GM19328 (cell line): ENCODE results near the gene MRPL14.
"Not testable (repeated sequence)": the region's sequence is repeated elsewhere in the genome, so short reads cannot be mapped to it uniquely, and the experiment has no call there.

Source experiments
- ATAC-seq: cut with Tn5 transposase; IDR thresholded peaks from one replicate; pipeline ENCODE4 v1.9.1; 2021; ENCODE audit warnings: mild to moderate bottlenecking, moderate library complexity; ENCODE audit not compliant: unreplicated experiment

The MRPL14 gene

GRCh38 chr6:44150317-44150917, 23.2 kb upstream of the MRPL14 start:
- no peak for ATAC-seq

GRCh38 chr6:44149369-44150012, 22.2 kb upstream of the MRPL14 start:
- ATAC-seq: no peak

GRCh38 chr6:44148306-44148705, 21.1 kb upstream of the MRPL14 start:
- no peak for ATAC-seq

- no peak for ATAC-seq
Observed at GRCh38 chr6:44147256-44147655, 20.0 kb upstream of the MRPL14 start.

- ATAC-seq: no peak
Observed at GRCh38 chr6:44146685-44147084, 19.4 kb upstream of the MRPL14 start.

GRCh38 chr6:44145839-44146238, 18.6 kb upstream of the MRPL14 start:
- ATAC-seq: no peak

GRCh38 chr6:44144536-44144935, 17.3 kb upstream of the MRPL14 start:
- not testable (repeated sequence) for ATAC-seq

GRCh38 chr6:44143731-44144130, 16.5 kb upstream of the MRPL14 start:
- ATAC-seq: no peak

DNA sequence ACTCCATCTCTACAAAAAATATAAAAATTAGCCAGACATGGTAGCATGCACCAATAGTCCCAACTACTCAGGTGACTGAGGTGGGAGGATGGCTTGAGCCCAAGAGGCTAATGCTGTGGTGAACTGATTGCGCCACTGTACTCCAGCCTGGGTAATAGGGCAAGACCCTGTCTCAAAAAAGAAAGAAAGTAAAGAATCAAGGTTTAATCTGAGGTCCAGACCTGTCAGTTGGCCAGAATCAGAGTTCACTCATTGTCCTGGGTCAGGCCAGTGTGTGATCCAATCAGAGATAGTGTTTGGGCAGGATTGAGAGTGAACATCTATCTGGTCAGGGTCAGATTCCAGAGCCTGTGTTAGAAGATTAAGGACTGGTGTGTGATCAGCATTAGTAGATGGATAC, 15.6 kb upstream of the MRPL14 start:
- ATAC-seq: no peak

- no peak for ATAC-seq
Observed at GRCh38 chr6:44139351-44139743, 12.1 kb upstream of the MRPL14 start.

DNA sequence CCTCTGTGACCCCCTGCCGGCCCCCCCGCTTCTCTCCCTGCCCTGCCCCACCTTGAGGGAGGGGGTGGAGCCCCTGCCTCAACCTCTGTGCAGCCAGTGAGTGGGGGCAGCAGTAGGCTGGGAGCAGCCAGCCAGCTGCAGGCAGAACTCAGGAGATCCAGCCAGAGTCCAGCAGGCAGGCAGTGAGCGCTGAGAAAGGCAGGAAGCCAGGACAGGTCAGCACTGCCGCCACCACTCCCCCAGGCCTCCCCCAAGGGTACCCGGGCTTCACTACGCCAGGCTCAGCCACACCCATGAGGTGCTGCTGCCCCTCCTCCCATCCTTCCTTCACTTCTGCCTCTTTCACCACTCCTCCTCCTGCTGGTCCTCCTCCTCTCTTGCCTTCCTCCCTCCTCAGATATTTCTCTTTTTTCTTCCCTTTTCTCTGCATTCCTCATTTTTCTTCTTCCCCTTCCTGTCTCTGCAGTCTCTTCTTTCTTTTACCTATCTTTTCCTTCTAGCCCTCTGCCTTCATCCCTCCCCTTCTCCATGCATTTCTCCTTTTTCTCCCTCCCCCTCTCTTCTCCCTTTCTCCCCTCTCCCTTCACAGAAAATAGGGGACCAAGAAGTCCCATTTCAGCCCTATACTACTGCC, 11.6 kb upstream of the MRPL14 start:
- ATAC-seq: no peak

GRCh38 chr6:44135875-44136274, 8.6 kb upstream of the MRPL14 start:
- no peak for ATAC-seq

DNA sequence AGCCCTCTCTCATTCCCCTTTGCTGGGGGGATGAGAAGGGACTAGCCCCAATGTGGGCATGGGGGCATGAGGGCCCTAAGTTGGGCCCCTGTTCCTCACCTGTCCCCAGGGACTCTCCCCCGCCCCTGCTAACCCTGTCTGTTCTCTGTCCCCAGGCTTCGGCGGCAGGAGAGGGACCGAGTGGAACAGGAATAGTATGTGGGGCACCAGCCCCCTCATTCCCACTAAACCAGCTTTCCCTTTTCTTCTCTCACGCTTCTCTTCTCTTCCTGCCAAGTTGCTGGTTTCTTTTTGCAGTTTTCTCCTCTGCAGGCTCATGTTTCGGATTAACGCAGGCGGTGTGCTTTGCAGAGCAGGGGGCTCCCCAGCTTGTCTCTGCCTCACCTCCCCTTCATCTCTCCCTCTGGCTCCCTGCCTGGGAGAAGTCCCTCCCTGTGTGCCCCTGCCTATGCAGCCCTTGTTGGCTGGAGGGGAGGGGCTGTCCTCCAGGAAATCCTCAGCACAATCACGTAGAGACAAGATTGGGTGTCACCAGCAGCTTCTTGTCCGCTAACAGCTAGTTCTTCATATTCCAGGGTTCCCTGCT, 8.0 kb upstream of the MRPL14 start:
- no peak for ATAC-seq

DNA sequence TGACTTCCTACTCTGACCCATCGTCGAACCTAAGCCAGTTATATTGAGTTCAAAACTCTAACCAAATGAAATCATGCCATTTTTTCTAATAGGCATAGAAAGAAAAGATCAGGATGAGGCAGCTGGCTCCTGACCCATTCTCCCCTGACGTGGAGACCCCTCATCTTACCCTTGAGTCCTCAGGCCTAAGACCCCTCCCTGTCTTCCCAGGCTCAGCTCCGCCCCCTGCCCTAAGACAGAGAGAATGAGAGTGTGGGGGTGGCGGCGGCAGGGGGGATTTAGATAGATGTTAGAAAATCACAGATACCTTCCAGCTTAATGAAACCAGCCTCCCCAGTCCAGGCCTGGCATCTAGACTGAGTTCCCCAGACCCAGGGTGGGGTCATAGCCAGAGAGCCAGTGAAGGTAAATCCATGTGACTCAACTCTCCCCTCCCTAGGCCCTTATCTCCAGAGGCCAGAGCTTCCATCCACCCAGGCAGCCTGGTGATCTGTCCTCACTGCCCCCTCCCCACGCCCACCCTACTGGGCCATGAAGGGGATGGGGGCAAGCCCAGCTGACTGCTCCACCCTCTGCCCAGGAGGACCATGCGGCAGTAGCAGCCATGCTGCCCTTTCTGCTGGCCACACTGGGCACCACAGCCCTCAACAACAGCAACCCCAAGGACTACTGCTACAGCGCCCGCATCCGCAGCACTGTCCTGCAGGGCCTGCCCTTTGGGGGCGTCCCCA, 6.9 kb upstream of the MRPL14 start:
- ATAC-seq: no peak

- no peak for ATAC-seq
Observed at GRCh38 chr6:44133003-44133931, 6.0 kb upstream of the MRPL14 start.

DNA sequence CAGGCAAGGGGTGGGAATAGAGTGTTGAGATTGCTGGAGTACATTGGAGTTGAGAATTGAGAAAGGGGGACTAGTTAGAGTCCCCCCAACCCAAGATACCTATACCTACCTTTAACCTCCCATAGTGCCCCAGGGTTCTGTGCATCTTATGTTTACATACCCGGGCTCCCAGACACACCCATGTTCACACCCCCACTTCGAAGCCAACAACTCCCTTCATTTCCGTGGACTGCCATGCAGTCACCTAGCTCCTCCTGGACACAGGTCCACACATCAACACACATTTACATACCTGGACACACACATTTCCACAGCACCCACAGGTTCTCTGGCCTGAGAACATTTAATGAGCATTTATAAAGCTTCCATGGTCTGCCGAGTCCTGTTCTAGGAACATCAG, 5.2 kb upstream of the MRPL14 start:
- ATAC-seq: no peak

DNA sequence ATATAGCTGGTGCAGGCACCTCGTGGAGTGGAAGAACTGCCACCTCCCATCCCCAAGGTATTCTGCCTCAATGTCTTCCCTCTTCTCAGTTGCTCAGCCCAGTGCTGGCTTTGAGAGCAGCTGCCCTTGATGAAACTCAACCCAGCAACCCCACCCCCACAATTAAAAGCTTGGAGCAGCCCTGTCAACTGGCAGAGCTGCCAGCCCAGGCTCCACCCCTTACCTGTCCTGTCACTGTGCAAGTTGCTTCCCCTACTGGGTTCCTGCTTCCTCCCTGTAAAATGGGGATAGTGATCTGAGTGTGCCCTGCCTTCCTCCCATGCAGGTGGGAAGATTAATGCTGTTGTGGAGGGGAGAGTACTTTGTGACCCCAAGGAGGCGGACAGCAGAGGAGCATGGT, 4.6 kb upstream of the MRPL14 start:
- no peak for ATAC-seq

GRCh38 chr6:44129841-44130322, 2.6 kb upstream of the MRPL14 start:
- ATAC-seq: no peak

- ATAC-seq: no peak
Observed at GRCh38 chr6:44128020-44128917, 1.0 kb upstream of the MRPL14 start.
